ENCODE results near the gene RAET1G.
"Not testable (repeated sequence)": the region's sequence is repeated elsewhere in the genome, so short reads cannot be mapped to it uniquely, and the experiment has no call there.

Gene RAET1G

DNA sequence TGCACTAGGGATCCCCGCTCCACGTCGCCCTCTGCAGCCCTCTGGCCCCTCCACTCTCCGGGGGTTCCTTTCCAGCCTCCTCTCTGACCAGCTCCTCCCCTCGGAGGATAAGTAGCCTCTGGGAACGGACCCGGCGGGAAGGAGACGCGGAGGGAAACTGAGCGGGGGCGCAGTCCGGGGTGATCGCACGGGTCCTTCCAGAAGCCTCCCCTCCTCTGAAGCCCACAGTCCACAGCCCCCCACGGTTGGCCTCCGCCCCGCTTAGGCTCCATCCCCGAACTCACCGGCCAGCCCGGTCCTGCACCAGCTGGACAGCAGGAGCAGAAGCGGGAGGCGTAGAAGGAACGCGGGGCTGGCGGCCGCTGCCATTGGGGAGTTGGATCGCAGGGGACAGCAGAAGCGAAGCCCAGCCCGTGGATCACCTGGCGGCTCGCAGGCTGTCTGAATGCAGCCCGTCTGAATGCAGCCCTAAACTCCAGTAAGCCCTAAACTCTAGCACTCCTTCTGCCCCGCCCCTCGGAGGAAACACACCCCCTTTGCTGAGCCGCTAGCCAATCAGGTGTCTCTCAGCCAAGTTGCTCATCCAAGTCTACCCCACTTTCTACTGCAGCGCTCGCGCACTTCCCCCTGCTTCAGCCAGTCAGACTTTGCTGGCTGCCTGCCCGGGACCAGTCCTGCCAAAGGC lies at the start of gene RAET1G:
Gene RAET1G (minus strand): TSS at position 480 of the 685 bp plus-strand sequence. CDS start 111 bp downstream, at position 369.
- DNase-seq = peak; percentile 84 to 89

DNA sequence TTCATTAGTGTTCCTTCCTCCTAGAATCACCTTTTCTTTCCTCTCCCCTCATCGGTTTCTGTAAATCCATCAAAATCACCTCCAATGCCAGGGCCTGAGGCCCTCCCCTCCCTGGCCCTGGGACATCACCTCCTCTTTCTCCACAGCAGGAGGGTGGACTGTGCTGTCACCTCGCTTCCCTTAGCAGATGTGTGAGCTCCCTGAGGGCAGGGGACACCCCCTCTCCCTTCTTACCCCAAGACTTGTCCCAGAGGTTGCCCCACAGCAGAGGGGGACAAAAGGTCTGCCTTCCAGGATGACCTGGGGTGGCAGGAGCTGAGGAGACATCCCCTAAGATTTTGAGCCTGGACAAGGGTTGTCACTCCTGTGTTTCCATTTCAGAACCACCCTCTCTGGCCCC lies 46.7 kb upstream of the RAET1G start:
- DNase-seq = no peak

- DNase-seq = not testable (repeated sequence)
Observed at GRCh38 chr6:149968909-149969308, 46.0 kb upstream of the RAET1G start.

- not testable (repeated sequence) for DNase-seq
Observed at GRCh38 chr6:149967999-149968398, 45.1 kb upstream of the RAET1G start.

DNA sequence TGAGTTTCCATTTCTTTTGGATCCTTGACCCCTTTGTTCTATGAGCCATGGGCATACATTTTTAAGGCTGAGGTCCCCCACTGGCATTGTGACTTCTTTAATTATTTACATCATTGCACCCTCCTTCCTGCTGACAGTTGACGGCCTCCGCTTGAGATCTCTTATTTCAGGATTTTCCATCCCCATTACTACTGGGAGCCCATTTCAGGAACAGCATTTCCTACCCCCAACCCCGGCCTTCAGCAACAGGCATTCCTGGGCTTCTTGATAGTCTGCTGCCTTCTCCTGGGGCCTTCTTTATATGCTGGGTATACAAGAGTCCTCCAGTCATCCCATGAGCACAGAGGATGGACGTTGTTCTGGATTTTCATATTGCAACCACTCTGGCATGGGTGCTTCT lies 44.7 kb upstream of the RAET1G start:
- DNase-seq = no peak

DNA sequence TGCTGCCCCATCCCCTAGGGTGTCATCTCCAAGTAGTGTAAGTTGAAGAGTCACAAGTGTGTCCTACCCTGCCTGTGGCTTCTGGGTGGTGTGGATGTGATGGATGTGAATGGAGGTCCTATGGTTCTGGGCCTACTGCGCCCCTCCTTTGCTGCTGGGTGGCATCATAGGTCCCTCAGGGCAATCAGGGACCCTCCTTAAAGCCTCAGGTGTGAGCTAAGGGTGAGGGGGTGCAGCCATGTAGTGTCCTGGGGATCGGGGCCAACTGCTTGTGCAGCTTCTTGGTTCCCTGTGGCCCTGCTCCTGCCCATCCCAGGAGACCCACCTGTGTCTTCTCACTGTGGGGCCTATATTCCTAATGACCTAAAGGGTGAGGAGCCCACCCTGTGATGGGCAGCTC lies 43.4 kb upstream of the RAET1G start:
- not testable (repeated sequence) for DNase-seq

- DNase-seq = peak; percentile 28 to 32
Observed at GRCh38 chr6:149965194-149966020, 42.5 kb upstream of the RAET1G start.

GRCh38 chr6:149964308-149965193 lies 41.6 kb upstream of the RAET1G start:
- peak; percentile 24 to 44 for DNase-seq

DNA sequence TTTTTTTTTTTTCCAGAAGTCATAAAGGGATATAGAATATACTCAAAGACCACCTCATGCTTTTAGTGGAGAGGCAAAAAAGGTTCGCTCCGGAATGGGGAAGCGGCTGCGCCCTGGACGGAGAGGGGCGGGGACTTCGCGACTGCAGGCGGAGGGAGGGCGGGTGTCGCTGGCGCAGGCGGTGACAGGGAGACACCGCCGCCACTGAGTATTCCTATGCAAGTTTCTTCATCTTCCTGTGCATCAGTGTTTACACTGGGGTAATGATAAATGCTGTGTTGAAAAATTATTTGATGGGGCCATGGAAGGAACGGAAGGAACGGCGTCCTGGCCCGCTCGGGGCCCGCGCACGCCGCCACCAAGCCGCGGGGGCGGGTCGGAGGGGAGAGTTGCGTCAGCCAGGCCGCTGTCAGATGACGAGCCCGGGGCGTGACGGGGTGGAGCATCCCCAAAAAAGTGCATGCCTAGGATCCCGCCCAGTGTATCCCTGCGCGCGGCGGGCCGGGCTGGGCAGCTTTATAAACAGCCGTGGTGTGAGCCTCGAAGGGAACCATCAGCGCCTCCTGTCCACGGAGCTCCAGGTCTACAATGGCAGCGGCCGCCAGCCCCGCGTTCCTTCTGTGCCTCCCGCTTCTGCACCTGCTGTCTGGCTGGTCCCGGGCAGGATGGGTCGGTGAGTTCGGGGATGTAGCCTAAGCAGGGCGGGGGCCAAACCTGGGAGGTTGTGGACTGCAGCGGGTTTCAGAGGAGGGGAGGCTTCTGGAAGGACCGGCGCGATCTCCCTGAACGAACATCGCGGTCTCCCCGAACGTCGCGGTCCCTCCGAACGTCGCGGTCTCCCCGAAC lies 40.8 kb upstream of the RAET1G start, which contains the start of gene ULBP1:
Gene ULBP1 (plus strand): TSS at position 482 of the 846 bp plus-strand sequence. CDS start 107 bp downstream, at position 589.
- DNase-seq = peak; percentile 90 to 92

- peak; percentile 52 to 63 for DNase-seq
Observed at GRCh38 chr6:149963212-149963461, 40.2 kb upstream of the RAET1G start.

DNA sequence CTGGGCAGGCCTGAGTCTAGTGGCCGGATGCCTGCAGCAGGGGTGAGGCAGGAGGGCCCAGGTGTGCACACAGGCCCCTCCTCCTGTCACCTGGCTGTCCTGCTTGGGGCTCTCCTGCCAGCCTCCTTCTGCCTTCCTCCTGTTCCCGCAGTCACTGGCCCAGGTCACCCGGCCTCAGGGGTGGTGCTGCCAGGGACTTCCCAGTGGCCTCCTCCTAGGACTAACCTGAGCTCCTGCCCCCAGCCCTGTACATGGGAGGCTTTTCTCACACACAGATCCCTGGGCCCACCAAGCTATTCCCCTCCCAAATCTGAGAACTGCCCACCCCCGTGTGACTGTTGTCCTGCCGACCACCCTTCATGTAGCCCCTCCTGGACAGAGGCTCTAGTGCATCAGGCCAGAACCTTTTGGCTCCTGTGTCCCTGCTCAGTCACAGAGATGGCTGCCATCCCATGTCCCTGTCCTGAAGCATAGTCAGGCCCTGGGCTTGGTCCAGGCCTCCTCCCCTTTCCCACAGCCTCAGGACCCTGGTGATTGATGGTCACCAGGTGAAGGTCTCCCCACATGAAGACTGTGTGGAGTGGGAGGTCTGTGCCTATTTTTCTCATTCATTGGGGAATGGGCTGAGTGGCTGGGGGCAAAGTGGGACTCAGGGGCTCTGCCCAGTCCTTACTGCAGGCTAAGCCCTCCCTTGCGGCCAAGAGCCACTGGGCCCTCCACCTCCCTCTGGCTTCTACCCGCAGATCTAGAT lies 39.7 kb upstream of the RAET1G start:
- DNase-seq = no peak

DNA sequence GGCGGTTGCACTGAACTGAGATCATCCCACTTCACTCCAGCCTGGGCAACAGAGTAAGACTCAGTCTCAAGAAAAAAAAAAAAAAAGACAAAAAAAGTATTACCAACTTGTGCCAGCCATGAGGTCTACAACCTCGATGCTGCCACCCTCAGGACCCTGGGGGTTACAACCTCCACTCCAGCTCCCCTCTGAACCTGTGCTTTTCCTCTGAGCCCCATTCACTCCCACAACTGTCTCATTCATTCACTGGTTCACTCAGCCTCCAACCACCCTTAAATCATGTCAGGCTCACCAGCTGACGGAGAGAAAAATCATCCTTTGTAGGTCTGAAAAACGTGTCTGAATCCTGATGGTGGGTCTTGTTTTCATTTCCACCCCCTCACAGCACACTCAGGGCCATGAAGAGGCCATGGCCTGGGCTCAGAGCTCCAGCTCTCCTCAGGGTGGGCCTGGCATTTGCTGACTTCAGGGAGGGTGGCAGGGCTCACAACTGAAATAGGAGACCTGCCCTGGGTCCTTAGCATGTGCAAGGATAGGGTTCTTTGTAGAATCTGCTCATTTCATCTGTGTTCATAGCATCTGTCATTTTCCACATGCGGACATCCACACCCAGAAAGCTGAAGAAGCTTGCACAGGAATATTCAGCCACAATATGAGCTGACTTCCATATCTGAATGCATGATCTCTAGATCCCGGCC lies 39.0 kb upstream of the RAET1G start:
- peak; percentile 30 to 53 for DNase-seq

DNA sequence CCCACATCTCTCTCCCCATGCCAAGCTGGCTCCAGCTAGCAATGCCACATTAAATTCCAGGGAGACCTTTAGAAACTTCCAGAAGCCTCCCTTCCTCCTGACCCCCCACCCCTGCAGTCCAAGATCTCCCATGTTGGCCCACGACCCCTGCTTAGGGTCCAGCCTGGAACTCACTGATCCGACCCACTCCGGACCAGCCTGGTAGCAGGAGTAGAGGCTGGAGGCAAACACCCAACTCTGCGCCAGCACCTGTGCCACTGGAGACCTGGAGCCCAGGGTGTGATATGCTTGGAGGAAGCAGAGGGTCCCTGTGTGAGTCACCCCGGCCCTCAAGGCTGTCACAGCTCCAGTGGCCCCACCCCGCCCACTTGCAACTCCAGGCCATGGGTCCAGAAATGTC lies 37.6 kb upstream of the RAET1G start:
- DNase-seq = no peak

DNA sequence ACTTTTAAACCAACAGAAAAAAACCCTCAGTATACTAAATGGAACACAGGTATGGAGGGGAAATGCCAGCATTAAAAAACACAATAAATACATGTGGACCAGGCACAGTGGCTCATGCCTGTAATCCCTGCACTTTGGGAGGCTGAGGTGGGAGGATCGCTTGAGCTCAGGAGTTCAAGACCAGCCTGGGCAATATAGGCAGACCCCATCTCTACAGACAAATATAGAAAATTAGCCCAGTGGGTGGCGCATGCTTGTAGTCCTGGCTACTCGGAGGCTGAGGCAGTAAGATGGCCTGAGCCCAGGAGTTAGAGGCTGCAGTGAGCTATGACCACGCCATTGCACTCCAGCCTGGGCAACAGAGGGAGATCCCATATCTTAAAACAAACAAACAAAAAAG lies 36.9 kb upstream of the RAET1G start:
- not testable (repeated sequence) for DNase-seq

DNA sequence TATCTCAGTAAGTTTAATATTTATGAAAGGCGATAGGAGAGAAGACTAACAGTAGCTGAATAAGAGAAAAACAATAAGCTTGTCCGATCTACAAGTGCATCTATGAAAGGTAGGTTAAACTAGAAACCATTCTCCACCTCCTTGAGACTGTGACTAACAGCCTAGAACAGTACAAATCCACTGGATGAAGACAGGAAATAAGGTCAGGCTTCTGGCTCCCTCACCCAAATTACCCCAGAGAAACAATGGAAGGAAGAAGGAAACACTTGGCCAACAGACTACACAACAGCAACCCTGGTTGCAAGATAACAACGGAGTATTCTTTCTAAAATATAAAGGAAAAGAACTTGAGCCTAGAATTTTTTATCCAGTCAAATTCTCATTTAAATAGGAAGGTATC lies 35.2 kb upstream of the RAET1G start:
- DNase-seq = not testable (repeated sequence)

- DNase-seq = not testable (repeated sequence)
Observed at GRCh38 chr6:149955654-149956317, 32.9 kb upstream of the RAET1G start.

- not testable (repeated sequence) for DNase-seq
Observed at GRCh38 chr6:149954984-149955653, 32.2 kb upstream of the RAET1G start.

- not testable (repeated sequence) for DNase-seq
Observed at GRCh38 chr6:149954328-149954983, 31.5 kb upstream of the RAET1G start.

DNA sequence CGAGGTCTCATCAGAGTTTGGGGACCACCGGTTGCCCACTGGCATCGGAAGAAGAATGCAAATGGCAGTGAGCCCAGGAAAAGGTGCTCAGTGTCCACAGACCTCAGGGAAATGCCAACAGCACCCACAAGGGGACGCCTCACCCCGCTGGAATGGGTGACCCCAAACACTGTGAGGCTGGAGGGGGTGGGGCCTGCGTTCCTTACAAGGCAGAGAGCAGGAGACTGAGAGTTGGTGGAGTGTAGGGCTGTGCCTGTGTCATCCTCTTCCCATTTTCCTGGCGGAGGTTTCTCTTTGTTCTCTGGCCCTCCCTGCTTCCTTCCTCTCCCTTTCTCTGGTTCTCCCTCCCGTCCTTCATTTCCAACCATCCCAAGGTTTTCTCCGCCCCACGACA lies 31.0 kb upstream of the RAET1G start:
- DNase-seq = not testable (repeated sequence)

Data from activated CD4-positive, alpha-beta T cell treated with anti-CD3 and anti-CD28 coated beads, Interleukin-2, amount 50 U/mL, for 48 hours (primary cell).